Thyroid gland (tissue), 4 donors: ENCODE results near the gene TBC1D8.

ENCODE experiments used
- POLR2A ChIP-seq, 2 donors: fragments of 450-650 bp; IDR thresholded peaks; one replicate each; pipeline ENCODE4 v1.6.1; 2017; ENCODE audit warnings: antibody characterized with exemption in 2 of 2, mild to moderate bottlenecking in 2 of 2, moderate library complexity in 1 of 2
- TF ChIP-seq, protein P1 (sequence below), 6 experiments: fragments of 200-600 bp in 3 of 6; fragments of 450-650 bp in 3 of 6; sonication (generic) in 3 of 6; IDR thresholded peaks; one replicate each; pipeline ENCODE4 v1.5.1; 2016 to 2019; ENCODE audit warnings: antibody characterized with exemption in 6 of 6, mild to moderate bottlenecking in 2 of 6, inconsistent platforms in 1 of 6, moderate library complexity in 1 of 6

DNA sequence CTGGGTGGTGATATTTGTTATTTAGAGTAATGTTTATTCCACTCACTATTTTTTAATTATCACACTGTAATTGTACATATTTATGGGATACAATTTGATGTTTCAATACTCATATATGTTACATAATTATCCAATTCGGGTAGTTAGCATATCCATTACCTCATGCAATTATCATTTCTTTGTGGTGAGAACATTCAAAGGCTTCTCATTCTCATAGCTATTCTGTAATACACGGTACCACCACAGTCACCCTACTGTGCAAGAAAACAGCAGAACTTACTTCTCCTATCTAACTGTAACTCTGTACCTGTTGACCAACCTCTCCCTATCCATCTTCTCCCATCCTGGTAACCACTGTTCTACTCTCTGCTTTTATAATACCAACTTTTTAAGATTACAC, 4.6 kb downstream of the TBC1D8 start:
- TF ChIP-seq, protein P1, sequence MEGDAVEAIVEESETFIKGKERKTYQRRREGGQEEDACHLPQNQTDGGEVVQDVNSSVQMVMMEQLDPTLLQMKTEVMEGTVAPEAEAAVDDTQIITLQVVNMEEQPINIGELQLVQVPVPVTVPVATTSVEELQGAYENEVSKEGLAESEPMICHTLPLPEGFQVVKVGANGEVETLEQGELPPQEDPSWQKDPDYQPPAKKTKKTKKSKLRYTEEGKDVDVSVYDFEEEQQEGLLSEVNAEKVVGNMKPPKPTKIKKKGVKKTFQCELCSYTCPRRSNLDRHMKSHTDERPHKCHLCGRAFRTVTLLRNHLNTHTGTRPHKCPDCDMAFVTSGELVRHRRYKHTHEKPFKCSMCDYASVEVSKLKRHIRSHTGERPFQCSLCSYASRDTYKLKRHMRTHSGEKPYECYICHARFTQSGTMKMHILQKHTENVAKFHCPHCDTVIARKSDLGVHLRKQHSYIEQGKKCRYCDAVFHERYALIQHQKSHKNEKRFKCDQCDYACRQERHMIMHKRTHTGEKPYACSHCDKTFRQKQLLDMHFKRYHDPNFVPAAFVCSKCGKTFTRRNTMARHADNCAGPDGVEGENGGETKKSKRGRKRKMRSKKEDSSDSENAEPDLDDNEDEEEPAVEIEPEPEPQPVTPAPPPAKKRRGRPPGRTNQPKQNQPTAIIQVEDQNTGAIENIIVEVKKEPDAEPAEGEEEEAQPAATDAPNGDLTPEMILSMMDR (IDR thresholded peaks at IDR 0.05), result no peak
- TF ChIP-seq POLR2A (IDR thresholded peaks at IDR 0.05), result no peak
